ENCODE measurements around the gene RALY. TPM values are rescaled to one million over a fixed set of nuclear protein-coding genes. Genes with fewer than 3 reads are reported as not detected.

Gene RALY
- total and polyA plus RNA-seq, 3 experiments from 2014 or later = 159 to 230 (median 160) TPM

DNA sequence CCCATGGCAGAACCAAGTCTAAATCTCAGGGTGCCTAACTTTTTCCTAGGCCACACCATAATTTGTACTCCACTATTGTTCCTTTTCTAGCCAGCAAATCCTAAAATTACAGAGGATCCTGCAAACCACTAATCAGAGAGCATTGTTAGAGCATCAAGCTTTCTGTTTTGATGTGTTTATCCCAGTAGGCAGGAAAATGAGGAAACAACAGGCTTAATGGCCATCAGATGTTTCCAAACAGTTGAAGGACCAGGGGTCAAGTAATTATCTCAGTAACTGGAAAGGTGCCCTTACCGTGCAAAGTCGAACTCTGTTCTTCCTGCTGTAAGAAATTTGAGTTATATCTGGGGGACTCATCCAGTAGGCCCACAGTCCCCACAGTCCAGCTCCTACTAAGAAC lies 58.7 kb downstream of the RALY start:
- ChIA-PET CTCF (no interaction called here), POLR2A (no interaction called here)
- H3K27me3 ChIP-seq (ENCODE audit: insufficient read depth, low read length, poor library complexity, severe bottlenecking) = no peaks in the 10 kb centered on the region
- H3K9me3 ChIP-seq (ENCODE audit: low read length) = no peaks in the 10 kb centered on the region
- DNase-seq = no peak
- Mint-ChIP-seq H3K4me1 (peaks cover 75 to 99% (median 95%) of the 10 kb centered on the region in 3 donors), H3K27me3 (peaks cover 0 to 2% of the 10 kb centered on the region in 2 donors), H3K9me3 (no peaks in the 10 kb centered on the region), H3K4me3 (no peak overlapping the region), H3K27ac (peak overlapping the region in 3 of 8 donors; percentile 26 to 44 (median 43)), H3K36me3 (peaks cover 0 to 12% (median 1%) of the 10 kb centered on the region in 3 donors)
- peaks cover 3% of the 10 kb centered on the region for H3K36me3 ChIP-seq (ENCODE audit: insufficient read depth, low read length)
- no peak overlapping the region for H3K27ac ChIP-seq (ENCODE audit: low read depth, low read length)
- no peak overlapping the region for H3K4me3 ChIP-seq (ENCODE audit: low read length)
- H3K4me1 ChIP-seq (ENCODE audit: insufficient read depth, low read length) = peaks cover 47% of the 10 kb centered on the region

DNA sequence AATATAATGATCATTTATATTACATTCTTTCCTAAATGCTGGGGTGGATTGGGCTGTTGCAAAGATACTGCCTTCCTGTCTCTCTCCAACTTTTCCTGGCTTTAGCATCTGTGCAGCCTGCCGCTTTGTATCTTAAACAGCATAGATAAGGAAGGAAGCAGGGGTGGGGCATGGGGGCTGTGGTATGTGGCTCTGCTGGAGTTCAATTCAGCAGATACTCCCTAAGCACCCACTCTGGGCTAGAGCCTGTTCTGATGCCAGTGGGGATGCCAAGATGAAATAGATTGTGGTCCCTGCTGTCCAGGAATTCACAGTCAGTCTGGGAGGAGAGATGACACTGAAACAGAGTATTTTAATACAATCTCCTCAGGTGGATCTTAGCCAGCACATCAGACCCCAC lies 61.6 kb downstream of the RALY start:
- ChIA-PET POLR2A (no interaction called here), CTCF (no interaction called here)
- Histone ChIP-seq H3K9me3 (ENCODE audit: low read length) (no peaks in the 10 kb centered on the region), H3K27ac (ENCODE audit: low read depth, low read length) (no peak overlapping the region), H3K27me3 (ENCODE audit: insufficient read depth, low read length, poor library complexity, severe bottlenecking) (no peaks in the 10 kb centered on the region), H3K4me1 (ENCODE audit: insufficient read depth, low read length) (peaks cover 46% of the 10 kb centered on the region), H3K36me3 (ENCODE audit: insufficient read depth, low read length) (peaks cover 3% of the 10 kb centered on the region), H3K4me3 (ENCODE audit: low read length) (no peak overlapping the region)
- Mint-ChIP-seq H3K4me1 (peaks cover 74 to 99% (median 93%) of the 10 kb centered on the region in 3 donors), H3K27ac (peak overlapping the region in 6 of 8 donors; percentile 3 to 70 (median 10)), H3K4me3 (peak overlapping the region in 1 of 7 donors; percentile 30), H3K36me3 (peaks cover 0 to 14% (median 1%) of the 10 kb centered on the region in 3 donors), H3K27me3 (peaks cover 0 to 2% of the 10 kb centered on the region in 2 donors), H3K9me3 (no peaks in the 10 kb centered on the region)
- no peak for DNase-seq

DNA sequence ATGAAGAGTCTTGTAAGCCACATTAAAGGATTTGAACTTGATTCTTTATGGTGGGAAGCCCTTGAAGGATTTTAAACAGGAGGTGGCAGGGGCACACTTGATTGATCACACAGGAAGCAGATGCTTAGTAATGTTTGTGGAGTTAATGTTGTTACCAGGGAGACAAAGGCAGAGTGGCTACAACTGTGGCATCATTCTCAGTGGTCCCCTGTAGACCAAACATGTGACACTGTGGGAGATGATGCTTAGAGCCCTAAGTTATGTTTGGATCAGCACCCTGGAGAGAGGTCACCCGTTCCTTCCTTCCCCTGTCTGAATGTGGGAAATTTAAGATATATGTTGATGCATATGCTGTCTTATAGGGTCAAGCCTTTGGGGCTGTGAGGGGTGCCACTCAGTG lies 65.1 kb downstream of the RALY start:
- Histone ChIP-seq H3K4me3 (ENCODE audit: low read length) (no peak overlapping the region), H3K27me3 (ENCODE audit: insufficient read depth, low read length, poor library complexity, severe bottlenecking) (no peaks in the 10 kb centered on the region), H3K9me3 (ENCODE audit: low read length) (no peaks in the 10 kb centered on the region), H3K36me3 (ENCODE audit: insufficient read depth, low read length) (peaks cover 3% of the 10 kb centered on the region), H3K27ac (ENCODE audit: low read depth, low read length) (no peak overlapping the region), H3K4me1 (ENCODE audit: insufficient read depth, low read length) (peaks cover 40% of the 10 kb centered on the region)
- peaks cover 0 to 22% (median 3%) of the 10 kb centered on the region in 3 donors for H3K36me3 Mint-ChIP-seq
- CTCF ChIA-PET = interaction anchor here (2.3 kb wide), 1 partner anchor 11 kb away, joined by 8 read pairs; no protein-coding TSS in a partner anchor
- POLR2A ChIA-PET = no interaction called here
- H3K27ac Mint-ChIP-seq = peak overlapping the region in 7 of 8 donors; percentile 12 to 75 (median 44)
- DNase-seq = peak in 2 of 5 donors; percentile 55 to 68
- H3K4me1 Mint-ChIP-seq = peaks cover 77 to 97% (median 94%) of the 10 kb centered on the region in 3 donors
- H3K4me3 Mint-ChIP-seq = no peak overlapping the region
- H3K9me3 Mint-ChIP-seq = no peaks in the 10 kb centered on the region
- H3K27me3 Mint-ChIP-seq = no peaks in the 10 kb centered on the region

DNA sequence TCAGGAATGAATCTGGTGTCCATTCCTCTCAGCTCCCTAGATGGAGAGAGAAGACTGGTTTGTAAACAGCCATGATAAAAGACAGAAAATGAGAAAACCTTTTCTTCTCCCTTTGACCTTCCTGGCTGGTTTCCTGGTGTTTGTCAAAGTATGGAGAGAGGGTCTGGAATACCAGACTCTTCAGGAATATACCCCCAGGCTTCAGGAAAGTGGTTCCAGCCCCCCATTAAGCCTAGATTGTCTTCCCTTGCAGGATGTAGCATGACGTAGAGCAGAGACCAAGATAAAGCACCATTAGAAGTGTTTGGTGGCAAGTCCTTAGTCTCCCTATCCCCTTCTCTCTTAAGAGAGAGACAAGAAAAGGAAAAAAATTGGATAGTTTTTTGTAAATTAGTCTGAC lies 67.3 kb downstream of the RALY start:
- ChIA-PET CTCF (interaction anchor here (2.3 kb wide), 1 partner anchor 9 kb away, joined by 8 read pairs; no protein-coding TSS in a partner anchor), POLR2A (no interaction called here)
- no peak for DNase-seq
- Mint-ChIP-seq H3K36me3 (peaks cover 0 to 36% (median 3%) of the 10 kb centered on the region in 3 donors), H3K9me3 (no peaks in the 10 kb centered on the region), H3K27ac (peak overlapping the region in 7 of 8 donors; percentile 9 to 92 (median 67)), H3K4me1 (peaks cover 69 to 95% (median 93%) of the 10 kb centered on the region in 3 donors), H3K27me3 (no peaks in the 10 kb centered on the region), H3K4me3 (no peak overlapping the region)
- no peaks in the 10 kb centered on the region for H3K9me3 ChIP-seq (ENCODE audit: low read length)
- peaks cover 5% of the 10 kb centered on the region for H3K36me3 ChIP-seq (ENCODE audit: insufficient read depth, low read length)
- H3K4me3 ChIP-seq (ENCODE audit: low read length) = no peak overlapping the region
- H3K27ac ChIP-seq (ENCODE audit: low read depth, low read length) = no peak overlapping the region
- no peaks in the 10 kb centered on the region for H3K27me3 ChIP-seq (ENCODE audit: insufficient read depth, low read length, poor library complexity, severe bottlenecking)
- H3K4me1 ChIP-seq (ENCODE audit: insufficient read depth, low read length) = peaks cover 19% of the 10 kb centered on the region

DNA sequence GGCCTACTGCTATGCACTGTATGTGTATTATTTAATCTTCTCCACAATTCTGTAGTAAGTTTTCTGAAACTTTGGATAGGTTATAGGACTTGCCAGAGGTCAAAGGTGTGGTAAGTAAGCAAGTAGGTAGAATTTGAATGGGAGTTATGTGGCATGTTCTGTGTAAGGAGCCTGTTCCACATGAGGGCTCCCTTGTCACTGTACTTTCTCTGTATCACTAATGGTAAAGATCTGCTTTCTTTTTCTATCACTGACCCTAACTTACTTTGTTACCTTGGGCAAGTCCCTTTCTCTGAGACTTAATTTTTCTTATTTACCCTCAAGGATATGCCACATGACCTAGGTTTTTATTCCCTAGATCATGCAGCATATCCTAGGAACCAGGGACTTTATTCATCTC lies 68.0 kb downstream of the RALY start:
- Mint-ChIP-seq H3K27ac (peak overlapping the region; percentile 29 to 79 (median 59)), H3K36me3 (peaks cover 0 to 35% (median 3%) of the 10 kb centered on the region in 3 donors), H3K4me1 (peaks cover 65 to 90% (median 89%) of the 10 kb centered on the region in 3 donors), H3K9me3 (no peaks in the 10 kb centered on the region), H3K4me3 (no peak overlapping the region), H3K27me3 (no peaks in the 10 kb centered on the region)
- no peaks in the 10 kb centered on the region for H3K27me3 ChIP-seq (ENCODE audit: insufficient read depth, low read length, poor library complexity, severe bottlenecking)
- DNase-seq = no peak
- H3K4me1 ChIP-seq (ENCODE audit: insufficient read depth, low read length) = peaks cover 18% of the 10 kb centered on the region
- H3K27ac ChIP-seq (ENCODE audit: low read depth, low read length) = no peak overlapping the region
- CTCF ChIA-PET = no interaction called here
- H3K36me3 ChIP-seq (ENCODE audit: insufficient read depth, low read length) = peaks cover 5% of the 10 kb centered on the region
- H3K9me3 ChIP-seq (ENCODE audit: low read length) = no peaks in the 10 kb centered on the region
- no peak overlapping the region for H3K4me3 ChIP-seq (ENCODE audit: low read length)
- POLR2A ChIA-PET = no interaction called here

DNA sequence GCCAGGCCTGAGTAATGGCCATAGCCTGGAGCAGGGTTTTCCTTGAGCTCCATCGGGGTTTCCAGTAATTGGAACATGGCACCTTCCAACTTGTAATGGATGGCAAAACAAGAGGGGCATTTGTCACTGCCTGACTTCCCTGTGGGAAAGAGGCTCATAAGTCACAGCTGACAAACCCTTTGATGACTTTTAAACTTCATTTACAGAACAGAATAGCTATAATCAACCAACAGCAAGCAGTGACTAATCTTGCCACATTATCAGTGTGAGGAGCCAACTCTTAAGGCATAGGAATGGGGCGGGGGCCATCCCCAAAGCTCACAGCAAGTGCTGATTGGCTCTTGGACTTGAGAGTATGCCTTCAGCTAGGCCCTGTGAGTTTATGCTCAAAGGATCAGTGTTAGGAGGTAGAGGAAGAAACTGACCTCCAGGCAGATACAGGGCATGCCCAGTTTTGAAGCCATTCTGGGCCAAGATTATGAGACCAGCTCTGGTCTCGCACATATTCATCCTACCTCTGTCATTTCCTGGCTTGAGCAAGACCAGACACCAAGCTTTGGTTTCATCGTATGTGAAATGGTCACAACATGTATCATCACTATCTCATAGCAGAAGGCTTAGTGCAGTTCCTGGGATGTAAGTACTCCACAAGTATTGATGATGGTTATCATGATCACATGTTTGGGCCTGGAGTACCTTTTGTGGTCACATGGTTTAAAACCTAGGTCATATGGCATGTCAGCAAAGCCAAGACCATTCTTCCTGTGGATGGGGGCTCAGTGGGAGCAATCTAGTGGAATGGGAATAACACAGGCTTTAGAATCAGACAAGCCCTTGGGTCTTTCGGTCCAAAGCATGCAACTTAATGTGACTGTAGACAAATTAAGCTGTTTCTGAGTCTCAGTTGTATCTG lies 69.1 kb downstream of the RALY start:
- H3K27ac ChIP-seq (ENCODE audit: low read depth, low read length) = no peak overlapping the region
- no peaks in the 10 kb centered on the region for H3K9me3 ChIP-seq (ENCODE audit: low read length)
- POLR2A ChIA-PET = no interaction called here
- CTCF ChIA-PET = interaction anchor here (0.6 to 1.7 kb wide), 4 partner anchors 9 to 148 kb away, joined by 3 to 5 read pairs (median 3); no protein-coding TSS in a partner anchor
- no peak overlapping the region for H3K4me3 Mint-ChIP-seq
- no peaks in the 10 kb centered on the region for H3K27me3 ChIP-seq (ENCODE audit: insufficient read depth, low read length, poor library complexity, severe bottlenecking)
- DNase-seq = no peak
- H3K36me3 ChIP-seq (ENCODE audit: insufficient read depth, low read length) = peaks cover 5% of the 10 kb centered on the region
- peaks cover 63 to 89% (median 84%) of the 10 kb centered on the region in 3 donors for H3K4me1 Mint-ChIP-seq
- H3K27me3 Mint-ChIP-seq = no peaks in the 10 kb centered on the region
- peak overlapping the region; percentile 30 to 75 (median 51) for H3K27ac Mint-ChIP-seq
- no peaks in the 10 kb centered on the region for H3K9me3 Mint-ChIP-seq
- H3K36me3 Mint-ChIP-seq = peaks cover 0 to 38% (median 3%) of the 10 kb centered on the region in 3 donors
- peaks cover 15% of the 10 kb centered on the region for H3K4me1 ChIP-seq (ENCODE audit: insufficient read depth, low read length)
- no peak overlapping the region for H3K4me3 ChIP-seq (ENCODE audit: low read length)

DNA sequence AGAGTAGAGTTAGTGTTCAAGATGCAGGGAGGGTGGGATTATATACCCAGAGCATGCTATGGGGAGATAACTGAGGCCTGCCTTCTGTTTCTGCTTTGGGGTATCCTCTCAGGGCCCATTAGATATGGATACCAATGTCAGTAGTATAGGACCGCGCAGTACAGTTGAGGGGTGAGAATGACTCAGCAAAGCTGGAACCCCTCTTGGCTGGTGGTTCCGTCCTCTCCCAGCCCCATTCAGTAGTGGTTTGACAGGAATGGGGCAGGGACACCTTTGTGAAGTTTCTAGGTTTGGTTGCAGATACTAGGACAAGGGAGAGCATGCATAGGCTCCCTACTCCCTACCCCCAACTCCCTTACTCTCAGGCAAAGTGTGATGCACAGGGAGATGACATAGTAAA lies 70.6 kb downstream of the RALY start:
- no peak overlapping the region for H3K27ac ChIP-seq (ENCODE audit: low read depth, low read length)
- no peaks in the 10 kb centered on the region for H3K27me3 ChIP-seq (ENCODE audit: insufficient read depth, low read length, poor library complexity, severe bottlenecking)
- H3K9me3 Mint-ChIP-seq = no peaks in the 10 kb centered on the region
- ChIA-PET POLR2A (no interaction called here), CTCF (interaction anchor here (1.1 to 1.7 kb wide), 2 partner anchors 10 to 148 kb away, joined by 3 to 5 read pairs; no protein-coding TSS in a partner anchor)
- no peak overlapping the region for H3K4me3 Mint-ChIP-seq
- H3K27ac Mint-ChIP-seq = peak overlapping the region in 7 of 8 donors; percentile 15 to 92 (median 60)
- H3K4me1 ChIP-seq (ENCODE audit: insufficient read depth, low read length) = peaks cover 8% of the 10 kb centered on the region
- H3K36me3 Mint-ChIP-seq = peaks cover 0 to 35% (median 3%) of the 10 kb centered on the region in 3 donors
- H3K9me3 ChIP-seq (ENCODE audit: low read length) = no peaks in the 10 kb centered on the region
- no peaks in the 10 kb centered on the region for H3K27me3 Mint-ChIP-seq
- no peak overlapping the region for H3K4me3 ChIP-seq (ENCODE audit: low read length)
- peaks cover 63 to 89% (median 84%) of the 10 kb centered on the region in 3 donors for H3K4me1 Mint-ChIP-seq
- DNase-seq = no peak
- H3K36me3 ChIP-seq (ENCODE audit: insufficient read depth, low read length) = peaks cover 5% of the 10 kb centered on the region

DNA sequence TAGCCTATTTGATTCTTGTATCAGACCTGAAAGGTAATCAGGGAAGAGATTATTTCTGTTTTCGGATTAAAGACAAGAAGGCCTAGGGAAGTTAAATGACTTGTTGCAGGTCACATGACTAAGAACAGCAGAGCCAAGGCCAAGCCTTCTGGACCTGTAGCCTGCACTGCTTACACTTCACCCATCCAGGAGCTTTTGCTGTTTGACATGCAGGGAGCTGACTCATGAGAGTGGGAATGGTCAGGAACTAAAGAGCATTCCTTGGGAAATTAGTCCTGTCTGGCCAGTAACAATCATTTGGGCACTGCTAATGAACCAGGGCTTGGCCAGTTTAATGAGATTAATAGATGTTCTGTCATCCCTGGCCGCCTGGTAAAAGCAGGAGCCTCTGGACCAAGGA lies 71.5 kb downstream of the RALY start:
- Histone ChIP-seq H3K36me3 (ENCODE audit: insufficient read depth, low read length) (peaks cover 5% of the 10 kb centered on the region), H3K4me1 (ENCODE audit: insufficient read depth, low read length) (peaks cover 13% of the 10 kb centered on the region), H3K4me3 (ENCODE audit: low read length) (no peak overlapping the region), H3K9me3 (ENCODE audit: low read length) (no peaks in the 10 kb centered on the region), H3K27ac (ENCODE audit: low read depth, low read length) (no peak overlapping the region), H3K27me3 (ENCODE audit: insufficient read depth, low read length, poor library complexity, severe bottlenecking) (no peaks in the 10 kb centered on the region)
- no peak for DNase-seq
- ChIA-PET POLR2A (no interaction called here), CTCF (interaction anchor here (1.2 kb wide), 1 partner anchor 151 kb away, joined by 3 read pairs; no protein-coding TSS in a partner anchor)
- peak overlapping the region in 7 of 8 donors; percentile 71 to 93 (median 89) for H3K27ac Mint-ChIP-seq
- H3K36me3 Mint-ChIP-seq = peaks cover 0 to 30% (median 3%) of the 10 kb centered on the region in 3 donors
- H3K4me3 Mint-ChIP-seq = no peak overlapping the region
- peaks cover 63 to 89% (median 82%) of the 10 kb centered on the region in 3 donors for H3K4me1 Mint-ChIP-seq
- H3K9me3 Mint-ChIP-seq = no peaks in the 10 kb centered on the region
- H3K27me3 Mint-ChIP-seq = no peaks in the 10 kb centered on the region

All from CD8-positive, alpha-beta memory T cell (primary cell).